ENCODE measurements around the gene BID. TPM values are rescaled to one million over a fixed set of nuclear protein-coding genes. Genes with fewer than 3 reads are reported as not detected.
A peak's percentile ranks its signal among the peaks of the same experiment; 100 is the strongest.

BID gene
- total and polyA plus RNA-seq, 2 of the 4 experiments (the other 2 are of a cell fraction): 69.5 to 240 TPM

DNA sequence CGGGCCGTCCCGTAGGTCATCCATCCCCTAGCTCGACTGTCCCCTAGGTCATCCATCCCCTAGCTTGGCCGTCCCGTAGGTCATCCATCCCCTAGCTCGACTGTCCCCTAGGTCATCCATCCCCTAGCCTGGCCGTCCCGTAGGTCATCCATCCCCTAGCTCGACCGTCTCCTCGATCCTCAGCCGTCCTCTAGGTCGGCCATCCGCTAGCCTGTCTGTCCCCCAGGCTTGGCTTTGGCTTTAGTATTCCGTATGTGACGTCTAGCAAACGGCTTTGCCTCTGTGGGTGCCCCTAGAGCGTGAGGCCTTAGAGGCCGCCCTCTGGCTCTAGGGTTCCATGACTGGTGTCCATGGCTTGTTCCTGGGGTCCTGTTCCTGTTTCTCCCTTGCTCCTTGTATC, 40.6 kb upstream of the BID start:
- no peak overlapping the region for H2BK120ac ChIP-seq (ENCODE audit: low read depth, low read length)
- H3K4ac ChIP-seq (ENCODE audit: low read depth, low read length): no peak overlapping the region
- H4K91ac ChIP-seq (ENCODE audit: insufficient read depth, low read depth, low read length): no peak overlapping the region
- peaks cover 39% of the 10 kb centered on the region for H3K36me3 ChIP-seq (ENCODE audit: control insufficient read depth, insufficient read depth, low read length)
- no peak overlapping the region for H4K8ac ChIP-seq (ENCODE audit: low read depth in 2 of 2, low read length in 2 of 2)
- POLR2A ChIA-PET (ENCODE audit: unreplicated experiment): no interaction called here
- H2AFZ ChIP-seq (replicated peaks; ENCODE audit: low read length, poor library complexity): peak overlapping the region; percentile 0
- H2AK5ac ChIP-seq (ENCODE audit: low read depth, low read length): no peak overlapping the region
- no peaks in the 10 kb centered on the region for H3K9me1 ChIP-seq (ENCODE audit: insufficient read depth, low read length)
- DNase-seq (no peak), ATAC-seq (ENCODE audit: low read depth) (no peak)
- no peak overlapping the region for H3K27ac ChIP-seq (ENCODE audit: insufficient read depth, low read length)
- no peaks in the 10 kb centered on the region for H3K4me1 ChIP-seq (ENCODE audit: control insufficient read depth, insufficient read depth, low read length)
- no peak overlapping the region for H3K14ac ChIP-seq (replicated peaks; ENCODE audit: low read depth, low read length)
- H3K4me2 ChIP-seq (ENCODE audit: low read depth, low read length): no peak overlapping the region
- no peak overlapping the region for H2BK20ac ChIP-seq (ENCODE audit: low read depth, low read length)
- H3K4me3 ChIP-seq (ENCODE audit: insufficient read depth, low read depth, low read length): no peak overlapping the region
- H3K9ac ChIP-seq (ENCODE audit: low read depth, low read length): no peak overlapping the region
- H4K20me1 ChIP-seq (ENCODE audit: insufficient read depth, low read length): no peaks in the 10 kb centered on the region; the same call in 1 of the 2 replicates
- H3K79me1 ChIP-seq (ENCODE audit: low read depth in 1 of 2, low read length in 2 of 2): no peaks in the 10 kb centered on the region
- H2AK9ac ChIP-seq (replicated peaks; ENCODE audit: low read depth, low read length, poor library complexity): no peak overlapping the region
- no peak overlapping the region for H2BK15ac ChIP-seq (ENCODE audit: low read depth, low read length)
- no peaks in the 10 kb centered on the region for H3K27me3 ChIP-seq (ENCODE audit: control insufficient read depth, insufficient read depth, low read length)
- WGBS, 2 experiments (ENCODE audit: extremely low coverage in 2 of 2, insufficient read length in 1 of 2): 98% methylated on average over 16 of the region's 20 CpGs; no CpG with 5 or more reads in 1 of the 2 experiments
- no peak overlapping the region for H3K56ac ChIP-seq (ENCODE audit: extremely low read depth, insufficient read depth, low read length)
- in situ Hi-C loops (cut with MboI; ENCODE audit: low sequenced_read_pairs) (loop anchor here (25.0 kb wide), 1 partner anchor 728 kb away; the partner anchor contains the start of gene IL17RA), dilution Hi-C loops (cut with HindIII; ENCODE audit: low sequenced_read_pairs, unreplicated experiment) (no loop called here), intact Hi-C loops (cut with micrococcal nuclease) (no loop called here)
- CTCF ChIA-PET: no interaction called here
- H3K18ac ChIP-seq (ENCODE audit: low read depth, low read length): no peak overlapping the region
- H4K5ac ChIP-seq (ENCODE audit: low read depth, low read length): no peak overlapping the region
- H3K9me3 ChIP-seq (ENCODE audit: control insufficient read depth, insufficient read depth, low read length): no peaks in the 10 kb centered on the region
- no peak overlapping the region for H3K23ac ChIP-seq (ENCODE audit: low read depth, low read length)
- no TSS peak for BruUV-seq (replicated peaks)
- no peak overlapping the region for H2BK5ac ChIP-seq (ENCODE audit: low read depth, low read length, poor library complexity, severe bottlenecking)
- TF ChIP-seq USF2 (IDR thresholded peaks at IDR 0.05; ENCODE audit: low read depth, low read length) (no peak), MAFK (IDR thresholded peaks at IDR 0.05; ENCODE audit: low read depth, low read length) (no peak), BHLHE40 (IDR thresholded peaks at IDR 0.05; ENCODE audit: low read depth, low read length) (no peak), RAD21 (IDR thresholded peaks at IDR 0.05; ENCODE audit: low read length) (no peak), MAZ (IDR thresholded peaks at IDR 0.05; ENCODE audit: borderline replicate concordance, low read depth, low read length) (no peak), FOS (IDR thresholded peaks at IDR 0.05; ENCODE audit: low read depth, low read length) (no peak)
